ENCODE data around the gene PIGN.

PIGN gene

DNA sequence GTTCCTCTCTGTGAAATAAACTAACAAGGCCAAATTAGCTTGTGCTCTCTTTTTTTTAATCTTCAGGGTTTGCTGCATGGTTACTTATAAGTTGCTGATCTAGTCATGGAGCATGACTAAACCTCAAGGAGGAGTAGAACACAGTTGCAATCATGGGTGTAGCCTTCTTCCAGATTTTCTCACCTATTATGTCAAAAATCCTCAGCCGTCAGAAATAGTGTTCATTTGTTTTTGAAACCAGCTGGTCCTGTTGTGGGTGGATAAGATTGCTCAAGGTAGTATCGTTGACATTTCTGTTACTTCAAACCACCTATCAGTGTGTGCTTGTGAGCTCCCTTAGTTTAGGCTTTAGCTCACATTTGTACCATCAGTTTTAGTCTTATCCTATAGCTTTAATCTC, 11.4 kb upstream of the PIGN start:
- H3K4me3 ChIP-seq (ENCODE audit: low read length) = no peak overlapping the region
- TF ChIP-seq, protein P1, sequence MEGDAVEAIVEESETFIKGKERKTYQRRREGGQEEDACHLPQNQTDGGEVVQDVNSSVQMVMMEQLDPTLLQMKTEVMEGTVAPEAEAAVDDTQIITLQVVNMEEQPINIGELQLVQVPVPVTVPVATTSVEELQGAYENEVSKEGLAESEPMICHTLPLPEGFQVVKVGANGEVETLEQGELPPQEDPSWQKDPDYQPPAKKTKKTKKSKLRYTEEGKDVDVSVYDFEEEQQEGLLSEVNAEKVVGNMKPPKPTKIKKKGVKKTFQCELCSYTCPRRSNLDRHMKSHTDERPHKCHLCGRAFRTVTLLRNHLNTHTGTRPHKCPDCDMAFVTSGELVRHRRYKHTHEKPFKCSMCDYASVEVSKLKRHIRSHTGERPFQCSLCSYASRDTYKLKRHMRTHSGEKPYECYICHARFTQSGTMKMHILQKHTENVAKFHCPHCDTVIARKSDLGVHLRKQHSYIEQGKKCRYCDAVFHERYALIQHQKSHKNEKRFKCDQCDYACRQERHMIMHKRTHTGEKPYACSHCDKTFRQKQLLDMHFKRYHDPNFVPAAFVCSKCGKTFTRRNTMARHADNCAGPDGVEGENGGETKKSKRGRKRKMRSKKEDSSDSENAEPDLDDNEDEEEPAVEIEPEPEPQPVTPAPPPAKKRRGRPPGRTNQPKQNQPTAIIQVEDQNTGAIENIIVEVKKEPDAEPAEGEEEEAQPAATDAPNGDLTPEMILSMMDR (IDR thresholded peaks at IDR 0.05; ENCODE audit: insufficient read depth, low read depth, low read length, missing control alignments) = no peak
- peak; percentile 95 for DNase-seq (ENCODE audit: low read depth)

DNA sequence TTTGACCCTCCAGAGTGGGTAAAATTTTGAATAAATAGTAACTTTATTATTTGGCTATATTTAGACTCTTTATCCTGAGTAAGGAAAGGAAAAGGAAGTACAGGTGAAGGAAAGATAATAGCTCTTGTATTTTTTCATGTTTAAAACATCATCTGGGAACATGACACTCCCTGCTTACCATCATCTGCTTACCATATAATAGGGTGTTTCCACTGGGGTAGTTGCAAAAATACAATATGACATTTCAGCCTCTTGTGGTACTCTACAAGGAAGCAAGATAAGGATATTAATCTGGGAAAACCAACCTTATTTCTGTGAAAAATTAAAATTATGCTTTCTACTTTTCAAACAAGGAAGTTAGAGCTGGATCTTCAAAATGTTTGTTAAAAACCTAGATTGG, 10.1 kb upstream of the PIGN start:
- peak; percentile 15 for DNase-seq (ENCODE audit: low read depth)
- H3K4me3 ChIP-seq (ENCODE audit: low read length) = no peak overlapping the region
- TF ChIP-seq, protein P1 (IDR thresholded peaks at IDR 0.05; ENCODE audit: insufficient read depth, low read depth, low read length, missing control alignments) = no peak

DNA sequence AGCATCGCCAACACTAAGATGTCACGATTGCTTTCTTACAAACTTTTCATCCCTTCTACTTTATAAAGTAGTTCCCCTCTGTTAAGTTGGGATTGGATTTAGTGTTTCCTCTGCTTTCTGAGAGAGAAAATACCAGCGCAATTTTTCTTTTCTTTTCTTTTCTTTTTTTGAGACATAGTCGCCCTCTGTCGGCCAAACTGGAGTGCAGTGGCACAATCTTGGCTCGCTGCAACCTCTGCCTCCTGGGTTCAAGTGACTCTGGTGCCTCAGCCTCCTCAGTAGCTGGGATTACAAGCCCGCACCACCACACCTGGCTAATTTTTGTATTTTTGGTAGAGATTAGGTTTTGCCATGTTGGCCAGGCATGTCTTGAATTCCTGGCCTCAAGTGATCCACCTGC, 9.2 kb upstream of the PIGN start:
- no peak for DNase-seq (ENCODE audit: low read depth)
- TF ChIP-seq, protein P1 (IDR thresholded peaks at IDR 0.05; ENCODE audit: insufficient read depth, low read depth, low read length, missing control alignments) = no peak
- H3K4me3 ChIP-seq (ENCODE audit: low read length) = no peak overlapping the region

DNA sequence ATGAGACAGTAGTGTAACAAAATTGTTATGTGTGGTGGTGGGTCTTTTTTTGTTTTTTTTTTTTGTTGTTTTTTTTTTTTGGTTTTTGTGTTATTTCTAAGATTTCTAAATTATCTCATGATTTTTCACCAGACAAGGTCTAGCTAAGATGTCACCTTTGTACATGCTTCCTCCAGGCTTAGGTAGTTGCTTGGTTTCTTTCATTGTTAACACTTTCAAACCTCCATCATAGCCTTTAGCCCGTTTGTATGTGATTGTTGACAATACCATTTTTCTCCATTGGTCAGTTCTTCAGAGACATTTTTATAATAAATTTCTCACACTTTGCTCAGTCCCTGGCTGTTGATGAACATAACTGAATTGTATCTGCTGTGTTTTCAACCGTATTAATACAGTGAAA, 2.4 kb upstream of the PIGN start:
- TF ChIP-seq, protein P1 (IDR thresholded peaks at IDR 0.05; ENCODE audit: insufficient read depth, low read depth, low read length, missing control alignments) = no peak
- H3K4me3 ChIP-seq (ENCODE audit: low read length) = peak overlapping the region; percentile 84
- DNase-seq (ENCODE audit: low read depth) = no peak

DNA sequence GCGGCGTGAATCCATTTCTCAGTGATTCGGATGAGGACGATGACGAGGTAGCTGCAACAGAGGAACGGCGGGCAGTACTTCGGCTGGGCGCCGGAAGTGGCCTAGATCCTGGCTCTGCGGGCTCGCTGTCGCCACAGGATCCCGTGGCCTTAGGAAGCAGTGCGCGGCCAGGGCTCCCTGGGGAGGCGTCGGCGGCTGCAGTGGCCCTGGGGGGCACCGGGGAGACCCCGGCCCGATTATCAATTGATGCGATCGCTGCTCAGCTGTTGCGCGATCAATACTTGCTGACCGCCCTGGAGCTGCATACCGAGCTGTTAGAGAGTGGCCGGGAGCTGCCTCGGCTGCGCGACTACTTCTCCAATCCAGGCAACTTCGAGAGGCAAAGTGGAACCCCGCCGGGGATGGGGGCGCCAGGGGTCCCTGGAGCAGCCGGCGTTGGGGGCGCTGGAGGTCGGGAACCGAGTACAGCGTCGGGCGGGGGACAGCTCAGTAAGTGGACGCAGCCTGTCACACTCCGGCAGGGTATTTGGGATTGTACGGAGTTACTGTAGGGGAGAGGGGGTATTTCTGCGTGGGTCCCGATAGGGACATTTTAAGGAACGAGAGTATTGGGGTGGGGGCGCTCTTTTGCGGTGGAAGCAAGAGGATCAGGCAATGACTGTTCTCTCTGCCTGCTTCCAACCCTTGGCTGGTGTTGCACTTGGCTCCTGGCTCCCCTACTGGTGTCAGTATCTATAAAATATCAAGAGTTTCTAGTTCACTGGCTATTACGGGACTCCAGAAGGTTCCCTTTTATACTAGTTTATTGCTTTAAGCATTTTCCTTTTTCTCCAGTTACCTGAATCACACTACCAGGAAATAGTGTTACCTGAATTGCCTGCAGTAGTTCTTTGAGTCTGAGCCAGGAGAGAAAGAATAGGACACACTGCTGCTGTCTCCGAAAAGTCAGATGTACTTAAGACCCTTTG, 971 bp upstream of the PIGN start:
- TF ChIP-seq, protein P1 (IDR thresholded peaks at IDR 0.05; ENCODE audit: insufficient read depth, low read depth, low read length, missing control alignments) = peak; percentile 16
- DNase-seq (ENCODE audit: low read depth) = peak; percentile 39
- peak overlapping the region; percentile 84 for H3K4me3 ChIP-seq (ENCODE audit: low read length)

DNA sequence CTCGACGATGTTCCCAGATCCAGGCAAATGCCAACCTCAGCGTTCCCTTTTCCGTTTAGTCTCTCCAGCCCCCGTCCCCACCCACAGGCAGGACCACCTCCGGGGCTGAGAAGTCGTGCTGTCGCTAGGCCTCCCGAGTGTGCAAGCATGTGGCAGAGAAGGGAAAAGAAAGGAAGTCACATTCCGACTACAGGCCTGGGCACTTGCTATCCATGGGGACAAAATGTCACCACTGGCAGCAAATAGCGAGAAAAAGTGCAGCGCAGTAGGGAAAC, 420 bp downstream of the PIGN start:
- H3K4me3 ChIP-seq (ENCODE audit: low read length) = peak overlapping the region; percentile 84
- no peak for DNase-seq (ENCODE audit: low read depth)
- TF ChIP-seq, protein P1 (IDR thresholded peaks at IDR 0.05; ENCODE audit: insufficient read depth, low read depth, low read length, missing control alignments) = no peak
